ENCODE data around the gene ALOX15.
"Not testable (repeated sequence)": the region's sequence is repeated elsewhere in the genome, so short reads cannot be mapped to it uniquely, and the experiment has no call there.

ALOX15 gene

DNA sequence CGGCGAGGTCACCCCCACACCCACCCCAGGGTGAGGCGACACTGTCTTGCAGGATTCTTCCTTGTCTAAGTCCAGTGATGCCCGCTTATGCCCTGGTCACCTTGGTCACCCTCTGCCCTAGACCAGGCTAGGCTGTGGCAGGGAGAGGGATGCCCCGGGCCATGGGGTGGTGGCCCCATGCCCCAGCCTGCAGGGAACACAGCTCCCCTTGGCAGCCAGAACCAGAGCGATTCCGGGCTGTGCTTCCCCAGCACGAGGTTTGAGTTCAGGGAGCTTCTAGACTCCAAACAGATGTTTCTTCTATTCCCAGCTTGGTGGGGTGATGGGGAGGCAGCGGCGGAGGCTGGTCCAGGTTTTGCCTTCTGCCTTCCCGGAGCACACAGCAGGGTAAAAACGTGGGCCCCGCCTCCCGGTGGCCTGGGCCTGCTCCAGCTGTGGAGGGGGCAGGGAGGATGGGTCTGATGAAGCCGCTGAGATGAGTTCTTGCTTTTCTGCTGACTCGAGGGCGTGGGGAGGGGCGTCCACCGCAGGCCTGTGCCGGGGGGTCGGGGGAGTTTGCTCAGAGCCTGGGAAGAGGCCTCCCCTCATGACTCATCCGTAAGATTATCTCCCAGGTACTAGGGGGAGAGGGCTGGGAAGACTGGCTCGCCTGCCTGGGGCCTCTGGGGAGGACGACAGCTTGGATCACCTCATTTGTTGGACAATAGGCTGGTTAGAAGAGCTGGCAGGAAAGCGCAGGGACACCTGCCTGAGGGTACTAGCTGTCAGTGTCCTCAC is 41.8 kb downstream of the ALOX15 start:
- Histone ChIP-seq H3K36me3 (ENCODE audit: insufficient read depth, low read length) (no peaks in the 10 kb centered on the region), H3K9ac (ENCODE audit: low read depth, low read length) (no peak overlapping the region), H3K4me1 (ENCODE audit: insufficient read depth, low read length) (peaks cover 23% of the 10 kb centered on the region), H3K9me3 (ENCODE audit: control insufficient read depth, insufficient read depth, low read length) (no peaks in the 10 kb centered on the region)

DNA sequence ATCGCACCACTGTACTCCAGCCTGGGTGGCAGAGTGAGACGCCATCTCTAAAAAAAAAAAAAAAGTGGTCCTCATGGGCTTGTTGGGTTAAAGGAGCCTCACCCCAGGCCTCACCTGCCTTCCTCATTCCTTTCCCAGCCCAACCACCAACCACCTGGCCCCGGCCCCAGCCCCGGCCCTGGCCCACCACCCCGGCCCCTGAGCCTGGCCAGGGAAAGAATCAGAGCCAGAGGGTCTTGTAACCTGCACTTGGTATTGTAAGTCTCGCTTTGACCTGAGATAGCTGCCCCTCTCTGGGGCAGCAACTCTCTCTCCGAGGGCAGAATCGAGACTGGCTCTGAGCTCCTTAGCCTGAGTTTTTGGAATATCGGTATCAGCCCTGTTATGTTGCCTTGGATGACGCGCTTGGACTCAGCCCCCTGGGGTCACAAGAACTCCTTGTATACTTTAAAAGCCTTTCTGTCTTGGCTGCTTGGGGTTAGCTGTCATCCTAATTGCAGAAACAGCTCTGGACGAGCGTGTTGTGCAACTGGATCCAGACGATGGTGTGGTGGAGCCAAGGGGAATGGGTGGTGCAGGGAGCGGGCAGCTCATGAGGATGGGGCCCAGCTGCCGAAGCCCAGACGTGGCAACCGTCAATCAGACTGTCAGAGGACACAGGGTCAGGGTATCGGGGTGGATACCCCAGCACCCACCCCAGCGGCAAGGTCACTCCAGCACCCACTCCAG is 42.5 kb downstream of the ALOX15 start:
- Histone ChIP-seq H3K4me1 (ENCODE audit: insufficient read depth, low read length) (peaks cover 24% of the 10 kb centered on the region), H3K9ac (ENCODE audit: low read depth, low read length) (no peak overlapping the region), H3K36me3 (ENCODE audit: insufficient read depth, low read length) (no peaks in the 10 kb centered on the region), H3K9me3 (ENCODE audit: control insufficient read depth, insufficient read depth, low read length) (no peaks in the 10 kb centered on the region)

GRCh38 chr17:4597975-4598374 is 43.5 kb downstream of the ALOX15 start:
- Histone ChIP-seq H3K9me3 (ENCODE audit: control insufficient read depth, insufficient read depth, low read length) (no peaks in the 10 kb centered on the region), H3K4me1 (ENCODE audit: insufficient read depth, low read length) (peaks cover 24% of the 10 kb centered on the region), H3K36me3 (ENCODE audit: insufficient read depth, low read length) (no peaks in the 10 kb centered on the region), H3K9ac (ENCODE audit: low read depth, low read length) (no peak overlapping the region)

GRCh38 chr17:4596636-4597380 is 44.7 kb downstream of the ALOX15 start:
- no peaks in the 10 kb centered on the region for H3K9me3 ChIP-seq (ENCODE audit: control insufficient read depth, insufficient read depth, low read length)
- H3K4me1 ChIP-seq (ENCODE audit: insufficient read depth, low read length) = peaks cover 24% of the 10 kb centered on the region
- no peaks in the 10 kb centered on the region for H3K36me3 ChIP-seq (ENCODE audit: insufficient read depth, low read length)
- H3K9ac ChIP-seq (ENCODE audit: low read depth, low read length) = no peak overlapping the region

DNA sequence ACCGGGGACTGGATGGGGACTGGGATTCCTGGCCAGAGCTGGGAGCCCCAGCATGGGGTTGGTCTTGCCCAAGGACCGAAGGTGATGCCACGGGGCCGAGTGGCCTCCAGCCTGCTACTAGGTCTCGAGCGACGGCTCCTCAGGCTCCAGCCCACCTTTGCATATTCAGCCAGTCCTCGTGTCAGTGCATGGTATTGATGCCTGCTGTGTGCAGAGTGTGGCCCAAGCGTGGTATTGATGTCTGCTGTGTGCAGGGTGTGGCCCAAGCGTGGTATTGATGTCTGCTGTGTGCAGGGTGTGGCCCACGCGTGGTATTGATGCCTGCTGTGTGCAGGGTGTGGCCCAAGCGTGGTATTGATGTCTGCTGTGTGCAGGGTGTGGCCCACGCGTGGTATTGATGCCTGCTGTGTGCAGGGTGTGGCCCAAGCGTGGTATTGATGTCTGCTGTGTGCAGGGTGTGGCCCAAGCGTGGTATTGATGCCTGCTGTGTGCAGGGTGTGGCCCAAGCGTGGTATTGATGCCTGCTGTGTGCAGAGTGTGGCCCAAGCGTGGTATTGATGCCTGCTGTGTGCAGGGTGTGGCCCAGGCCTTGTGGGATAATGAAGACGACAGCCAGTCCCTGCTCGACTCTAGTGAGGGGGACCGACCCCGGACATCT is 45.7 kb downstream of the ALOX15 start:
- not testable (repeated sequence) for H3K9me3 ChIP-seq (ENCODE audit: control insufficient read depth, insufficient read depth, low read length); H3K9ac ChIP-seq (ENCODE audit: low read depth, low read length); H3K36me3 ChIP-seq (ENCODE audit: insufficient read depth, low read length)
- peaks cover 24% of the 10 kb centered on the region for H3K4me1 ChIP-seq (ENCODE audit: insufficient read depth, low read length)

DNA sequence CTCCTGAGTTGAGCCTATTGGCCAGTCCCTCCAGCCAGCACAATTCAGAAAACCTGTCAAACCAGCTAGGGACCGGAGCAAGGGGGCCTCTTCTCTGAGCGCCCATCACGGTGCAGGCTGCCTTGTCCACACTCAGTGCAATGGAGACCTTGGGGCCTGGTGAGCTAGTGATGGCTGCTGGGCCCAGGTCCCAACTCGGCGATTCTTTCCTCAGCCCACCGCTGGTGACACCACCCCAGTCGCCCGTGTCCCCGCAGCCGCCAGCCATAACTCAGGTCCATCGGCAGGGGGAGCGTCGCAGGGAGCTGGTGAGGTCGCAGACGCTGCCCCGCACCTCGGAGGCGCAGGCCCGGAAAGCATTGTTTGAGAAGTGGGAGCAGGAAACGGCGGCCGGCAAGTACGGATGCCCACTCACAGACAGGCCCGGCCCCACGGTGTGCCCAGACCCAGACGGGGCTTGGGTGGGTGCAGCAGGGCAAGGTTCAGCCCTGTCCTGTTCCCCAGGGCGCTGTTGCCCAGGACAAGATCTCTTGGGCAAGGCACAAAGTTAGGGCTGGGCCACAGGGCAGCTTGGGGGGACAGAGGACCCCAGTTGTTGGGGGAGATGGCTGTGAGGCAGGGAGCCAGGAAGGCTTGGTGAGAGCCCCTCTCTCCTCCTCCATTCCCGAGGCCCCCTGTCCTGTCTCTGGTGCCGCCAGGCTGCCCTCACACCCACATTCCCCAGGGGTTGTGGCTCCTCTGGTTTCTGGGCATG is 46.4 kb downstream of the ALOX15 start:
- peaks cover 20% of the 10 kb centered on the region for H3K4me1 ChIP-seq (ENCODE audit: insufficient read depth, low read length)
- H3K36me3 ChIP-seq (ENCODE audit: insufficient read depth, low read length) = no peaks in the 10 kb centered on the region
- H3K9me3 ChIP-seq (ENCODE audit: control insufficient read depth, insufficient read depth, low read length) = no peaks in the 10 kb centered on the region
- no peak overlapping the region for H3K9ac ChIP-seq (ENCODE audit: low read depth, low read length)

GRCh38 chr17:4594406-4594805 is 47.1 kb downstream of the ALOX15 start:
- H3K9ac ChIP-seq (ENCODE audit: low read depth, low read length) = no peak overlapping the region
- H3K36me3 ChIP-seq (ENCODE audit: insufficient read depth, low read length) = no peaks in the 10 kb centered on the region
- H3K9me3 ChIP-seq (ENCODE audit: control insufficient read depth, insufficient read depth, low read length) = no peaks in the 10 kb centered on the region
- peaks cover 16% of the 10 kb centered on the region for H3K4me1 ChIP-seq (ENCODE audit: insufficient read depth, low read length)

- Histone ChIP-seq H3K9ac (ENCODE audit: low read depth, low read length) (no peak overlapping the region), H3K4me1 (ENCODE audit: insufficient read depth, low read length) (peaks cover 5% of the 10 kb centered on the region; the same call in 1 of the 2 replicates), H3K36me3 (ENCODE audit: insufficient read depth, low read length) (no peaks in the 10 kb centered on the region), H3K9me3 (ENCODE audit: control insufficient read depth, insufficient read depth, low read length) (no peaks in the 10 kb centered on the region)
These were observed 48.5 kb downstream of the ALOX15 start for GRCh38 chr17:4593021-4593421.

DNA sequence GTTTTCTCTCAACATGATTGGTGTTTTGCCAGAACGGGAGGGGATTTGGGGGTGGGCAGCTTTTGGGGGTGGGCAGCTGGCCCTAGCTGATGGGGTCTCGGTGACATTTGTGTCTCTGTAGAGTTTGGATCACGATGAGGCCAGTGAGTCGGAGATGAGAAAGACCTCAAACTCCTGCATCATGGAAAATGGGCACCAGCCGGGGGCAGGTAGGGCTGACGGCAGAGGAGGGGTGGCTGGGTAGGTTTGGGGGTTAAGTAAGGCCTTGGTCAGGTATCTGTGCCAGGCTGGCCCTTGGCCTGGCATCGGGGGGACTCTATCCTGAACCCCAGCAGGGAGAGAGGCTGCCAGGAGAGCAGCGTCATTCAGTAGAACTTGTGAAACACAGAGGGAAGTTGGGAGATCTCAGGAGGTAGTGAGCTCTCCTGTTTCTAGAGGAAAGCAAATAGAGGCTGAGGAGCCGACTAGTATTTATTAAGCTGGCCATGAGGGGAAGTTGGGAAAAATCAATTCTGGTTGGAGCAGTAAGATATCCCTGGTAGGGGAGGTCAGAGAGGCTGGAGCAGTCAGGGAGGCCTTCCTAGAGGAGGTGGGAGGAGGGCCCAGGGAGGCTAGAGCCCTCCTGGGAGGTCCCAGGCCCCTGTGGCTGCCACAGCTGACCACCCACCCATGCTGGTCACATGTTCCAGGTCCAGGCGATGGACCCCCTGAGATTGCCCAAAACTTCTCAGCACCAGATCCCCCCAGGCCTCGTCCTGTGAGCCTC is 49.1 kb downstream of the ALOX15 start:
- Histone ChIP-seq H3K4me1 (ENCODE audit: insufficient read depth, low read length) (peaks cover 3% of the 10 kb centered on the region; the same call in 1 of the 2 replicates), H3K36me3 (ENCODE audit: insufficient read depth, low read length) (no peaks in the 10 kb centered on the region)

GRCh38 chr17:4591529-4591928 is 49.9 kb downstream of the ALOX15 start:
- Histone ChIP-seq H3K4me1 (ENCODE audit: insufficient read depth, low read length) (peaks cover 3% of the 10 kb centered on the region; the same call in 1 of the 2 replicates), H3K36me3 (ENCODE audit: insufficient read depth, low read length) (no peaks in the 10 kb centered on the region), H3K9ac (ENCODE audit: low read depth, low read length) (no peak overlapping the region), H3K9me3 (ENCODE audit: control insufficient read depth, insufficient read depth, low read length) (no peaks in the 10 kb centered on the region)

More for the DNA sequence above, 49.1 kb downstream of the ALOX15 start:
- Histone ChIP-seq H3K9me3 (ENCODE audit: control insufficient read depth, insufficient read depth, low read length) (no peaks in the 10 kb centered on the region), H3K9ac (ENCODE audit: low read depth, low read length) (no peak overlapping the region)

DNA sequence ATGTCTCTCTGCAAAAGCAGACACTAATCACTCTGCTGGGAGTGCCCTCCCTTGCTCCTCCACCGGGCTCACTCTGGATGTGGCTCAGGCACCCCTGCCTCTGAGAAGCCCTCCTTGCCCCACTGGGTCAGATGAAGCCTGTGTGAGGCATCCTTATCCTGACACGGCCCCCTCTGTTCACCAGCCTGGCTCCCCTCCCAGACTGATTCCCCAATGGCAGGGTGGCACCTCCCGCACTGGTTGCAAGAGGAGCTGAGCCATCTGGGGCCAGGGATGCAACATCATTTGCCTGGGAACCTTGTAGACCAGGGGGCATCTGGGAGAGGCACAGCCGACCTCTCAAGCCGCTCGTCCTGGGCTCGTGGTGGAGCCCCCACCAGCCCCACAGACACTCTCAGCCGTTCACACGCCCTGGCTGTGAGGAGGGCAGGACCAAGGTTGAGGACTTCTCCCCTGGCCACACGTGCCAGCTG is 50.5 kb downstream of the ALOX15 start:
- Histone ChIP-seq H3K9me3 (ENCODE audit: control insufficient read depth, insufficient read depth, low read length) (no peaks in the 10 kb centered on the region), H3K4me1 (ENCODE audit: insufficient read depth, low read length) (peaks cover 3% of the 10 kb centered on the region; the same call in 1 of the 2 replicates), H3K9ac (ENCODE audit: low read depth, low read length) (no peak overlapping the region), H3K36me3 (ENCODE audit: insufficient read depth, low read length) (no peaks in the 10 kb centered on the region)

DNA sequence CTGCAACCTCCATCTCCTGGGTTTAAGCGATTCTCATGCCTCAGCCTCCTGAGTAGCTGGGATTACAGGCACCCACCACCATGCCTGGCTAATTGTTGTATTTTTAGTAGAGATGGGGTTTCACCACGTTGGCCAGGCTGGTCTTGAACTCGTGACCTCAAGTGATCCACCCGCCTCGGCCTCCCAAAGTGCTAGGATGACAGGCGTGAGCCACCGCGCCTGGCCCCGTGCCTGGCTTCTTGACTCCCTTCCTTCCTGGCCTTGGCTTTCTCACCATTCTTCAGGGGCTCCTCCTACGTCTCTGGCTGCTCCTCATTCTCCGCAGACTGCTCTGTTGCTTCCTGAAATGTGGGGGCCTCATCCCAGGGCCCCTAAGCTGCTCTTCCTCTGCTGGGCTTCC is 51.4 kb downstream of the ALOX15 start:
- H3K9me3 ChIP-seq (ENCODE audit: control insufficient read depth, insufficient read depth, low read length); H3K4me1 ChIP-seq (ENCODE audit: insufficient read depth, low read length); H3K36me3 ChIP-seq (ENCODE audit: insufficient read depth, low read length); H3K9ac ChIP-seq (ENCODE audit: low read depth, low read length): not testable (repeated sequence)

Data from ES-I3 (cell line).